ENCODE data around the gene RHO.

GRCh38 chr3:129584631-129585030 is 56.2 kb downstream of the RHO start:
- TF ChIP-seq, protein P1, sequence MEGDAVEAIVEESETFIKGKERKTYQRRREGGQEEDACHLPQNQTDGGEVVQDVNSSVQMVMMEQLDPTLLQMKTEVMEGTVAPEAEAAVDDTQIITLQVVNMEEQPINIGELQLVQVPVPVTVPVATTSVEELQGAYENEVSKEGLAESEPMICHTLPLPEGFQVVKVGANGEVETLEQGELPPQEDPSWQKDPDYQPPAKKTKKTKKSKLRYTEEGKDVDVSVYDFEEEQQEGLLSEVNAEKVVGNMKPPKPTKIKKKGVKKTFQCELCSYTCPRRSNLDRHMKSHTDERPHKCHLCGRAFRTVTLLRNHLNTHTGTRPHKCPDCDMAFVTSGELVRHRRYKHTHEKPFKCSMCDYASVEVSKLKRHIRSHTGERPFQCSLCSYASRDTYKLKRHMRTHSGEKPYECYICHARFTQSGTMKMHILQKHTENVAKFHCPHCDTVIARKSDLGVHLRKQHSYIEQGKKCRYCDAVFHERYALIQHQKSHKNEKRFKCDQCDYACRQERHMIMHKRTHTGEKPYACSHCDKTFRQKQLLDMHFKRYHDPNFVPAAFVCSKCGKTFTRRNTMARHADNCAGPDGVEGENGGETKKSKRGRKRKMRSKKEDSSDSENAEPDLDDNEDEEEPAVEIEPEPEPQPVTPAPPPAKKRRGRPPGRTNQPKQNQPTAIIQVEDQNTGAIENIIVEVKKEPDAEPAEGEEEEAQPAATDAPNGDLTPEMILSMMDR (IDR thresholded peaks at IDR 0.05; ENCODE audit: poor library complexity): no peak
- no peak for TF ChIP-seq EZH2phosphoT487 (IDR thresholded peaks at IDR 0.05; ENCODE audit: low read depth, severe bottlenecking, unreplicated experiment)
